GM18520 (cell line): ENCODE results near the gene DKC1.

Source experiments
- ATAC-seq: cut with Tn5 transposase; IDR thresholded peaks from one replicate; pipeline ENCODE4 v1.9.1; 2021; ENCODE audit not compliant: unreplicated experiment

Gene DKC1

DNA sequence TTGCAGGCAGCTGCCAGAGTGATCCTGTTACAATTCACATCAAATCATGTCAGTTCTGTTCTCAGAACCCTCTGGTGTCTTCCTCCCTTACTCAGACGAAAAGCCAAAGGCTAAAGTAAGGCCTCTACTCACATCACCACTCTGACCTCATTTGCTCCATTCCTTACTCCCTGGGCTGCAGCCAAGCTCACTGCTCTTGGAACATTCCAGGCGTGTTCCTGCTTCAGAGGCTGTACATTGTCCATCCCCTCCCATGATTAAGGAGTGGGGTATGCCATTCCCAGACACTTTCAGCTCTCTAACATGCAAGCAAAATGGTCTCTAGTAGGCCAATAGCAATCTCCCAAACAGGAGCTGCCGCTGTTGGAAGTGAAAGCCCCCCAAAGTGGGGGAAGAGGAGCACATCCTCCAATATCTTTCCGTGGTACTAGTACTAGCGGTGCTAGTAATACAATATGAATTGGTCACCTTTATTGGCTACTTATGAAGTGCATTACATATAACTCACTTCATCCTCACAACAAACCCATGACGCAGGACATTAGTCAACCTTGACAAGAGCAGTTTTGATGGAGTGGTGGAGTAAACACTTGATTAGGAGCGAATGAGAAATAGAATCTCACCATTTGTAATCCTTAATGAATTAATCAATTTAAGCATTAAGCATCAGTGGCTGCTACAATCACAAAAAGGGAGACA lies 26.8 kb upstream of the DKC1 start:
- ATAC-seq: no peak

- no peak for ATAC-seq
Measured at GRCh38 chrX:154737136-154737535, 25.5 kb upstream of the DKC1 start.

DNA sequence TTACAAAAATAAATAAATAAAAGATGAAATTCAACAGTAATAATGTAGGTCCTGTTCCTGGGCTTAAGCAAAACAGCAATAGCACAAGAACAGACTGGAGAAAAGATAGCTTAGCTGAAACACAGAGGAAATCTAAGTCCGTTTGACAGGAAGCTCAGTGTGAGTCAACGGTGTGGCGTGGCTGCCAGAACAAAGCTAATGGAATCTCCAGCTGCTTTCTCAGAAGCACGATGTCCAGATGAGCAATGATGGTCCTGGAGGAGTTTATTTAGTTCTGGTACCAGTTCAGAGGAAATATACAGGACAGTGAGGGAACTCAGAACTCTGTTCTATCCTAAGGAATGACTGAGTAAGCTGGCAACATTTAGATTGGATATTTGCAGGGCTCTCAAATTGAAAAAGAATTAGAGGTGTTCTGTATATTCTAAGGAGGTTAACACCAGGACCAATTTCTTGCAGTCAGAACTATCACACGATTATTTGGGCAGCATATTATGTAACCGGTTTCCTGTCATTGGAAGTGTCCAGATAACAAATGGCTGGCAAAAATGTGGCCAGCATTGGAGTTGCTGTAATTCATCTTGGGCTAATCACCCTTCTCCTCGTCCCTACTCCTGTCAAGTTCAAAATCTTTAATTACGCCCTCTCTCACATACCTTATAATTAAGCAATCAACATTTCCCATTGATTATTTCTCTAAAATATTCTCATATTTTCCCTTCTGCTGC lies 24.5 kb upstream of the DKC1 start:
- ATAC-seq: no peak

DNA sequence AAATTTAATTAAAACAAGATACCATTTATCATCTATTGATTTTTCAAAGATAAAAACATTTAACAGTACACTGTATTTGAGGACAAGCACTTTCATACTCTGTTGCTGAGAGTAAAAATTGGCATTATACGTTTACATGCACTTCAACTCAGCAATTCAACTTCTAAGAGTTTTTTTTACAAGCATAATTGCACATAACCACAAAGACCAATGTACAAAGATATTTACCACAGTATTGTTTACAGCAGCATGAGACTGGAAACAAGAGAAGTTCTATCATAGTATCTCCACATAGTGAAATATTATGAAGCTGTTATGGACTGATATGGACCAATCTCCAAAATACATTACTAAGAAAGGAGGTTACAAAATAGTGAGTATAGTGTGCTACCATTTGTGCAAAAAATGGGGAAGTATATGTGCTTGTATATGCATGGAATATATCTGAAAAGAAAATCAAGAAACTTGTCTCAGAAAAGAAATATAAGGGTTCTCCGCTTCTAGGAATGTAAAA lies 22.7 kb upstream of the DKC1 start:
- no peak for ATAC-seq

- no peak for ATAC-seq
Measured at GRCh38 chrX:154742613-154743012, 20.1 kb upstream of the DKC1 start.

DNA sequence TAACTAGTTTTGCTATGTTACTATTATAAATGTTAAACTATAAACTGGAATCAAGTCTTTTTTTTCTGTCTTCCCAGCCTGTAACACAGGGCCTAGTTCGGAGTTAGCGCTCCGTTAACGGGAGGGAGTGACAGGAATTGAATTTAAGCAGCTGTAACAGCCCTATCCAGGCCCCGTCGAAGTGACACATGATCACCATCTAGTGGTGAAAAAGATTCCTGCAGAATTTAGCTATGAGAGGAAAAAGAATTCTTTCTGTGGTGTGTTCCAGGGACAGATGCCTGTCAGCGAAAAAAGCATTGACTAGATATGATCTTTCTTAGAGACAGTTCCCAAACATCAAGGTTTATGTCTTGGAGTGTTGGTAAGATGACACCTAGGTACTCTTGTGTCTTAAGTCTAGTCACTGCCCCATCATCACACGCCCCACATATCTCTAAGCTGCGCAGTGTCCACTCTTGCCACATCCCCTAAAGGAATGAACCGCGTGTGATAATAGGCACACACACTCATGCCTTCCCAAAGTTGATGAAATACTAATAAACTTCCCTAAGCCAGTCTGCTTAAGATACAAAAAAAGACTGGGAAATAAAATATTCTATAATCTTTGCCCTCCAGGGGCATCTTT lies 13.8 kb upstream of the DKC1 start:
- no peak for ATAC-seq

DNA sequence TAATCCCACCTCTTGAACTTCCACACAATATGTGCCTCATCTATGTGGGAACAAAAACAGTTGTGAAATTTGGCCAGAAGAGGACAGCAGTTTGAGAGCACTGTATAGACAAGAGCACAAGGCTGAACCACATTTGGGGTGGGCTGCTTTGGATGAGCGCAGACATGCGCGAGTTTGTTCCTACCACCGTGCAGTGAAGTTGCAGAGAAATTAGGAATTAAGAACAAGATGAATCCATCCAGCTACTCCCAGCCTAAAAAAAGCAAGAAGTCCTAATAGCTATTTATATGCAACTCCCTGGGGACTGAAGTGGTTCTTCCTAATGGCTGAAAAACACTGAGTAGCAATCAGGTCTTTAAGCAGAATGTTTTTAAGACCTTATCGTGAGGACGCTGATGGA lies 12.8 kb upstream of the DKC1 start:
- no peak for ATAC-seq

- ATAC-seq: no peak
Measured at GRCh38 chrX:154750301-154751202, 12.1 kb upstream of the DKC1 start, which contains the start of gene GAB3. Gene GAB3, minus strand, starts transcription at chrX:154751077. Its CDS starts 52 bp downstream, at chrX:154751025.

DNA sequence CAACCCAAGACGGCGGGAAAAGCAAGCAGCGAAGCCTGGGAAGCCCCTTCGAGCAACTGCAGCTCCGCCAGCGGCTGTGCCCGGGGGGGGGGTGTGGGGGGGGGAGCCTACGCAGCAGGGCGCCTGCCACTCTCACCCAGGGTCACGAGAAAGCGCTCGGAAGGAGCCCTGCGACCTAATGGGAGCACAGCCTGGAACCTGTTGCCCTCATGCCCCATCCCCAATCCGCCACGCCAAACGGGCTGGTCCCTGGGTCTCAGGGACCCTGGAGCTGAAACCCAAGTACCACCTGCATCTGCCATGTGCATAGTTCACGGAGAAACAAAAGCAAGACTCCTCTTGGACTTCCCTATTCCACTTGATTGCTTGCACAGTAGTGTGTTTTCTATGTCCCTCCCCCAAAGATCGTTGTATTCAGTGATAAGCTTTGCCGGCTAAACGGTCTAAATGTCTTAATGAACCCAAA lies 11.4 kb upstream of the DKC1 start:
- no peak for ATAC-seq

DNA sequence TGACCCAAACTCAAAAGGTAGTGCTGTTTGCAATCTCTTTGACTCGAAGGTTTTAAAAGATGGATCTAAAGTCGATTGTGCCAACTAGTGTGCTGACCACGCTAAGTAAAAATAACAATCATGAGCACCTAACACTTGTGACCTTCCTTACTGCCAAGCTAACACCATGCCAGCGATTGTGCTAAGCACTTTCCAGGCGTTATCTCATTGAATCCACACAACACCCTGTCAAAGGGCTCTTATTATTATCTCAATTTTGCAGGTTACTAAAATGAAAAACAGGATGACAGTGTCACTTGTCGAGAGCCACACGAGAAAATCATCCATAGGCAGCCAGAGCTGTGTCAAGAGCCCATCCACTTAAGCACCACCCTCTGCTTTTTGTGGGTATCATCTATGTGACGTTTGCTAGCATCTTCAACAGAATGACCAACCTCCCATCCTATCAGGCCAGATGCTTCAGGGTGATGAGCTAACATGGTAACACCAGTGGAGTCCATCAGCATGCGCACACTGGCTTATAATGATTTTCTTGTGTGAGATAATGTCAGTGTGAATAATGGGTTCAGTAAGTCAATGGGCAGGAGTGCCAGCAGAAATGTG lies 10.9 kb upstream of the DKC1 start:
- no peak for ATAC-seq

- no peak for ATAC-seq
Measured at GRCh38 chrX:154758696-154759095, 4.0 kb upstream of the DKC1 start.

DNA sequence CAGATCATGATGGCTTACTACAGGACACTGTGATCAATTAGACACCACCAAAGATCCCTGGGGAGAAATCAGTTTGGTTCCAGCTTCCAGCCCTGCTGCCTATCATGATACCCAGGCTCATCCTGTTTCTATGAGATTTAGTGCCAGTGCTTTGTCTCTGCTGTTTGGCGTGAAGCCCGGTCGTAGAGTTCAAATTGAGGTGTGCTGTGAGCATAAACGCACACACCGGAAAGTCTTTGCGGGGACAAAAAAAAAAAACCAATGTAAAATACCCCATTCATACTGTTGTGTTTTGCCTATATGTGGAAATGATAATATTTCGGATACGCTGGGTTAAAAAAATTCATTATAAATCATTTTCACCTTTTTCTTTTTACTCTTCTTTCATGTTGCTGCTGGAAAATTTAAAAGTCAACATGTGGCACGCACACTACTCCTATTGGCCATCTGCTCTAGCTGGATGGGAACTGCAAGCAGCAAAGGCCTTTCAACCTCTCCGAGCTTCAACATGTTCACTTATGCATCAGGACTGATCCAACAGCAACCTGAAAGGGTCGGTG lies 607 bp upstream of the DKC1 start:
- ATAC-seq: no peak

GRCh38 chrX:154774622-154775021 lies 12.0 kb downstream of the DKC1 start:
- ATAC-seq: no peak

DNA sequence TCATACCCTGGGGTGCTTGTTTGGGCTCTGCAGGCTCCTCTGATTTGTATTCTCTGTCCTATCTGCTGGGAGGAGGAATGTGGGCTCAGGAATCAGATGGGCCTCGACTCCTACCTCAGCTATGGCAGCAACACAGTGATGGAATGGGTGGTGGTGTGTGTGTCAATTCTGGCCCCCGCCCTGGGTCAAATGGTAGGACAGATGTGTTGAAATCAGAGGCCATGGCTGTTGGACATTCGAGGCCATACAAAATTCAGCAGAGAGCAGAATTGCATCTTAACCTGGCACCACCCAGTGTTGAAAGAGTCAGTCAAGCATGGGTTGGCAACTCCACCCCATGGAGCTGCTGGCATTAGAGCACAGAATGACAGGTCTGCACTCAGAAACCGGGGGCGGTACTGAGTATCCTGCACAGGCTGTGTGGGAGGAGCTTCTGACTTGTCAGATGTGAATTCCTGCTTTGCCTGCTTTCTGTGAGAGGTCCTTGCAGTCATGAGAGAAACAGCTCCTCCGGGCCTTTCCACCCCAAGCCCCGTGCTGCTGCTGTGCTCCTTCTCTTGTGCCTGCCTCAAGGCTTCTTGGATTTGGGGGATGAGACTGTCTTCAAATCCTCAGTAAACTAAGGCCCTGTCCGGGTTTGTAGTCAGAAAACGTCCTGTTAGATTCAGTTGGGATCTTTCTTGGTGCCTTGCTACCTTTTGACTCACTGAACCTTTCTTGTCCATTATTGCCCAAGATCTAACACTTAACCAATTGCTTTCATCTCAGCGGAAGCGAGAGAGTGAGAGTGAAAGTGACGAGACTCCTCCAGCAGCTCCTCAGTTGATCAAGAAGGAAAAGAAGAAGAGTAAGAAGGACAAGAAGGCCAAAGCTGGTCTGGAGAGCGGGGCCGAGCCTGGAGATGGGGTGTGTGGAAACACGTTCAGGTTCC lies 13.0 kb downstream of the DKC1 start:
- ATAC-seq: no peak

DNA sequence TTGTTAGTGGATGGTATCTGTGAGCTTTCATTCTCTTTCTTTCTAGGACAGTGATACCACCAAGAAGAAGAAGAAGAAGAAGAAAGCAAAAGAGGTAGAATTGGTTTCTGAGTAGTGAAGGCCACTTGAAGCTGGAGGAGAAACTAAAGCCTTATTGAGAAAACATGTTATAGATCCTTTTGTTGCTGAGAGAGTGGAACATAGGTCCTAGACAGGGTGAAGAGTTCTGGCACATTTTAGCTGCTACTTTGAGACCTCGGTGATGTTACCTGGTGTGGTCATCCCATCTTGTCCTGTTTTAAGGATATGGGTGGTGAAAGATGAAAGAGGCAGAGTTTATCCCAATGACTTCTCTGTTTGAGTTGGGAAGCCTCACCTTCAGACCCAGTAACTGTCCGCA lies 14.1 kb downstream of the DKC1 start:
- ATAC-seq: no peak

GRCh38 chrX:154779261-154779660 lies 16.6 kb downstream of the DKC1 start:
- ATAC-seq: no peak

GRCh38 chrX:154780968-154781367 lies 18.3 kb downstream of the DKC1 start:
- ATAC-seq: no peak

DNA sequence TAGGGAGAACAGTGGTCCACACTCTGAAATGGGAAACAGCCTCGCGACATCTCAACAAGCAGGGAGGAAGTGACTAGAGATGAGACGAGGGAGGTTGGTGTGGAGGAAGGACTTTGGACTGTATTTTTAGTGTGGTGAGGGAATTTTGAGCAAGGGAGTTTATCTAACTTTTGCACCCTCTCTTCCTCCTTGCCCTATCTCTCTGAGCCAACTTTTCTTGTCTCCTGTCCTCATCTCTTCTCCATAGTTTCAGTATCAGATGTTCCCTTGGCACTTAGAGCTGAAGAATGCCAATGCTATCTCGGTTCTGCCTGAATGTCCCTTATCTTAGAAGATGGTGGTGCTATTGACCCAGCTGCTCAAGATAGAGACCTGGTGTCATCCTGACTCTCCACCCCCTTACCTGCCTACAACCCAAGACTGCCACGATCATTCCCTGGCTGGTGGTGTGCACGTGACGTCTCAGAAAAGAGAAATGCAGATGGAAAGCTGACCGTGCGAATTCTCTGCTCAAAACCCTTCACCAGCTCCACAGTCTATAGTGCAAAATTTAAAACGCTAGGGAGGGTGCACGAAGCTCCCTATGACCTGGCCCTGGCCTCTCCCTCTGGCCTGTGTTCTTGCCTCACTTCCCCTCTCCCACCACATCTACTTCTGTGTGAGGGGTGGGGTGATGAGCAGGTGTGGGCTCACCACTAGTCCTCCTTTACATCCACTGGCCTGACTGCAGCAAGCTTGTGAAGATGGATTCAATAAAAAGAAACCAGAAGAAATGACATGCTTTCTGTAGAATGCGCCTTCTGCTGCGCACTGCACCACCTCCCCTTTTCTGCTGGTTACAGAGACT lies 21.7 kb downstream of the DKC1 start:
- ATAC-seq: no peak
